IPS-18a (cell line): ENCODE results near the gene RCL1.

Experiments
- H3K27ac ChIP-seq: one replicate; pipeline ENCODE4 v1.5.1; 2013; ENCODE audit warnings: low read length
- H3K27me3 ChIP-seq: one replicate; pipeline ENCODE4 v1.6.1; 2013; ENCODE audit warnings: mild to moderate bottlenecking, low read length; ENCODE audit not compliant: control insufficient read depth, insufficient read depth
- H3K36me3 ChIP-seq: one replicate; pipeline ENCODE4 v1.6.1; 2013; ENCODE audit warnings: low read depth, low read length; ENCODE audit not compliant: control insufficient read depth
- H3K4me1 ChIP-seq: one replicate; pipeline ENCODE4 v1.6.1; 2013; ENCODE audit warnings: low read depth, low read length; ENCODE audit not compliant: control insufficient read depth
- H3K4me3 ChIP-seq: one replicate; pipeline ENCODE4 v1.5.1; 2013; ENCODE audit warnings: low read length
- H3K9ac ChIP-seq: one replicate; pipeline ENCODE4 v1.6.1; 2013; ENCODE audit warnings: mild to moderate bottlenecking, low read length, moderate library complexity
- H3K9me3 ChIP-seq: one replicate; pipeline ENCODE4 v1.6.1; 2013; ENCODE audit warnings: low read depth, low read length; ENCODE audit not compliant: control insufficient read depth

RCL1 gene

DNA sequence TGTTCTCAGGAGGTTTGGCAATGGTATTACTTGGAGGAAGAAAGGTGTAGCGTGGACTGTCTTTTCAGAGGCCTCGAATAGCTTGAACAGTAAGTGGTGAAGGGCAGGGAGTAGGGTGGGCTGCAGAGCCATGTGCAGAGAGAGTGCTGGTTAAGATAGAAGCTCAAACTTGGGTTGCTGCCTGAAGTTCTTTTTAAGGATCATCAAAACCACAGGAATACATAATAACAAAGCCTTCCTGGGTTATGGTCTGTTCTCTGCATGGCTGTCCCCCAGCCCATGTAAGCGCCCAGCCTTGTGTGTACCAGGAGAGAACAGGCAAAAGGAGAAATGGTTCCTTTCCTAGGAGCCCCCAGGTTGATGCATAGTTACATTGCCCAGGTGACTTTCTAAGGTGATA lies 43.9 kb downstream of the RCL1 start:
- Histone ChIP-seq H3K36me3 (peaks cover 17% of the 10 kb centered on the region), H3K27me3 (no peaks in the 10 kb centered on the region), H3K9ac (no peak overlapping the region), H3K4me1 (no peaks in the 10 kb centered on the region), H3K27ac (no peak overlapping the region), H3K4me3 (no peak overlapping the region), H3K9me3 (no peaks in the 10 kb centered on the region)

DNA sequence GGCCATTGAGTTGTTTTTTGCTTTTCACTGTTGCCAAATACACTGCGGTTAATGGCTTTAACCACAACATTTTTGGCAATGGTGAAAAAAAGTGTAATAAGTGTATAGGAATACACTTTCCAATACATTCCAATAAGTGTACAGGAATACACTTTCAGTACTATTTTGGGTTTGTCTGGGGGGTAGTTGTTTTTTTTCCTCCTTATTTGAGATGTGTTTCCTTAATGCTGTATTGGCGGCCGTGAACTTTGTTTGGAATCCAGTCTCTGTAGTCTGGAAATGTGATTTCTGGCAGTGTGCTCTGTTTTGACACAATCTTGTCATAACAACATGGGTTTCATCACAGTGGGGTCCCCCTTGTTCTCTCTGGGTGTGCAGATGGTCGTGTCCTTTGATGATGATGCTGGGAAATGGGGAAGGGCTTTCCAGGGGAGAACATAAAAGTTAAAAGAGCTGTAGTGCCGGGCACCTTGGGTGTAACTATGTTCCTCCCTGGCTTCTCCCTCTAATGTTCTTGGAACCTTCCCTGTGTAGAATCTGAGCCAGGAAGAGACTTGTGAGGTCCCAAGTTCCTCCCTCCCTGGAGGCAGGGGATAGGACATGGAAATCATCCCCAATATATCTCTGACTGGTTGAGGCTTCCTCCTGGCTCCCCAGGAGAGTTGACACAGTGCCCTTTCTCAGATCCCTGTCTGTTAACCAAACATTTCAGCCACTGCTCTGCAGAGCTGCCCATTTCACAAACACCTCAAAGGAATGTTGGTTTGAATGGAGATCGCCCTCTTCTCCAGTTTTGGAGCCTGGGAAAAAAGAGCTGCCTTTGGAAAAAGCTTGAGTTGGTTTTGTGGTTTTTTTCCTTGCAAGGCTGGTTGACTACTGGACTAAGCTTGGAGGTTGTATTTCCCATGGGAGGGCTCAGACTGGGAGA lies 44.8 kb downstream of the RCL1 start:
- Histone ChIP-seq H3K27me3 (no peaks in the 10 kb centered on the region), H3K9me3 (no peaks in the 10 kb centered on the region), H3K36me3 (peaks cover 20% of the 10 kb centered on the region), H3K27ac (no peak overlapping the region), H3K9ac (no peak overlapping the region), H3K4me3 (no peak overlapping the region), H3K4me1 (no peaks in the 10 kb centered on the region)

DNA sequence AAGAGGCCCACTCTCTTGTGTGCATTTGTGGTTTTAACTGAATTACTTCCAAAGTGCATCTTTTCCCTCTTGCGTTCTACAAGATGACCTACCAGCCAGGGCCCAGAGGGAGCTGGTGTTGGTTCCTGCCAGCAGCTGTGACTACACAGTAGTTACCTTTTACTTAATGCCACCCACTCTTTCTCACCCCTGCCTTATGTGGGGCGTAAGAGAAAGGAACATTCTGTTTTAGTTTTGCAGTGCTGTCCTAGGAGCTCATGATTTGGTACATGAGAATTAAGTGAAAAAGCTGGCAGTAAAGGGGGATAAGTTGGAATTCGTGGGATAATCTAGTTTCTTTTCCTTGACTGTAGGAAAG lies 45.4 kb downstream of the RCL1 start:
- no peak overlapping the region for H3K27ac ChIP-seq
- H3K4me1 ChIP-seq, result no peaks in the 10 kb centered on the region
- no peak overlapping the region for H3K4me3 ChIP-seq
- no peaks in the 10 kb centered on the region for H3K27me3 ChIP-seq
- no peak overlapping the region for H3K9ac ChIP-seq
- H3K9me3 ChIP-seq, result no peaks in the 10 kb centered on the region
- H3K36me3 ChIP-seq, result peaks cover 26% of the 10 kb centered on the region

DNA sequence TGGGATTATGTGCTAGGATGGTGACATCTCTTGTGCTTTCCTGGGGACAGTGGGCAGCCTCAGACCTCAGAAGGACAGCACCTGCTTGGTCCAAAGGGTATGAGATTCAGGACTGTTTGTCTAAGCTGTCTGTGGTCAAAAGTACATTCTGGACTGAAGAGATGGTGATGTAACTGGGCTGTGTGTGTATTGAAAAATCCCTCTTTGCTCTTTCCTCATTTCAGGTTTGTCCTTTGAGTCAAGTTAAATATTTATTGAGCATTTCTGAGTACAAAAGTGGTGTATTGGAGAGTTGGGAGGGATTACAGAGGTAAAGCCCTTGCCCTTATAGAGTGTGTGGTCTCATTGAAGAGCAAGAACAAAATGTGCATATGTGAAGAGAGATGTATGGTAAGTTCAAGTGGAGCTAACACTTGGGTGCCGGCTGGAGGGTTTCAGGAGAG lies 46.7 kb downstream of the RCL1 start:
- Histone ChIP-seq H3K9ac (no peak overlapping the region), H3K4me3 (no peak overlapping the region), H3K27ac (no peak overlapping the region), H3K9me3 (no peaks in the 10 kb centered on the region), H3K27me3 (no peaks in the 10 kb centered on the region), H3K36me3 (peaks cover 21% of the 10 kb centered on the region), H3K4me1 (no peaks in the 10 kb centered on the region)

DNA sequence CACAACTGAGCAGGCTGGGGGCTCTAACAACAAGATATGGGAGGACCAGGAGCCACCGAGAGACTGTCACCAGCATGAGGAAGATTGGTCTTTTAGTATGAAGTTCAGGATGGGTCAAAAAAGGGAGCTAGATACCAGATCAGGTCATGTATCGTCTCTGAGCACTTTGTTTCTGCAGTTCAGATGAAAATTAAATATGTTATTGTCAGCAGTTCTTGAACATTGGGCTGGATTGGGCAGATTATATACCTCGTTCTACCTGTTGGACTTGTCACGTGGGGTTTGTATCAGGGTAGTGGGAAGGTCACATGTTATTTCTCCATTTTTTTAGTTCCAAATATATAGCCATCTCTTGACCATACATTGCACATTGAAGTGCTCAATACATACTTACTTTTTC lies 47.3 kb downstream of the RCL1 start:
- no peaks in the 10 kb centered on the region for H3K27me3 ChIP-seq
- H3K9ac ChIP-seq, result no peak overlapping the region
- no peak overlapping the region for H3K4me3 ChIP-seq
- H3K27ac ChIP-seq, result no peak overlapping the region
- H3K9me3 ChIP-seq, result no peaks in the 10 kb centered on the region
- H3K4me1 ChIP-seq, result no peaks in the 10 kb centered on the region
- peaks cover 26% of the 10 kb centered on the region for H3K36me3 ChIP-seq

DNA sequence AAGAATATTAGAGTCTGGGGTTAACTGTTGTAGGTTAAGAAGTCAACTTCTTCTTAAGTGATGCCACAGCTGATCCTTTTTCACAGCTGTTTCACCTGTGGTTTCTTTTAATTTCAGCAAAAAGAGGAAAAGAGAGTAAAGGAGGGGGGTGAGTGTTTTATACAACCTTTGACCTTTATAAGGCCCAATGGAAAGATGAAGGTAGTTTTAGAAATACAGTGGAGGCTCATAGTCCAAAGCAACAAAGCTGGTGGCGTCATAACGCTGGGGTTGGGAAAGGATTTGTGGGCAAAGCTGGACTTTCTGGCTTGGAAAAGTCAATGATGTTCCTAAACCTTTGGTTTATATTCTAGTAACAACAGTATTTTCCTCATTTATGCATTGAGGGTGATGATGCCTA lies 49.5 kb downstream of the RCL1 start:
- H3K4me1 ChIP-seq, result no peaks in the 10 kb centered on the region
- no peak overlapping the region for H3K27ac ChIP-seq
- H3K9me3 ChIP-seq, result no peaks in the 10 kb centered on the region
- no peak overlapping the region for H3K9ac ChIP-seq
- no peak overlapping the region for H3K4me3 ChIP-seq
- H3K36me3 ChIP-seq, result peaks cover 32% of the 10 kb centered on the region
- H3K27me3 ChIP-seq, result no peaks in the 10 kb centered on the region

DNA sequence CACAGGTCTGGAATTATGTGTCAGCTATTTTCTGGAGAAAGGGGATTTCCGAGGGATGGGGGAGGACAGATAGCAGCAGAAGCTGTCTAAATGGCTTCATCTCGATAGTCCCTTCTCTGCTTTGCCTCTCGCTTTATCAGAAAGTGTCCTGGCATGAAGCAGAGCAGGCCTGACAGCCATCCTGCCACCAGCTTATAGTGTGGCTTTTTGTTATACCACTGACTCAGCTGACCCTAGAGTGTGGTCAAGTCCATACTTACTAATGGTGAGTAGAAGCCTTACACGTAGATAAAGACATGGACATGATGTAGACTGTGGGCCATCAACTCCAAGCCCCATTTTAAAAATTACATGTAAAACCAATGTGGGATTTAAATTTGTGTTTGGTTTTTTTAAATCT lies 50.0 kb downstream of the RCL1 start:
- H3K36me3 ChIP-seq, result peaks cover 32% of the 10 kb centered on the region
- no peaks in the 10 kb centered on the region for H3K27me3 ChIP-seq
- H3K9ac ChIP-seq, result no peak overlapping the region
- no peak overlapping the region for H3K27ac ChIP-seq
- no peak overlapping the region for H3K4me3 ChIP-seq
- H3K4me1 ChIP-seq, result no peaks in the 10 kb centered on the region
- H3K9me3 ChIP-seq, result no peaks in the 10 kb centered on the region

DNA sequence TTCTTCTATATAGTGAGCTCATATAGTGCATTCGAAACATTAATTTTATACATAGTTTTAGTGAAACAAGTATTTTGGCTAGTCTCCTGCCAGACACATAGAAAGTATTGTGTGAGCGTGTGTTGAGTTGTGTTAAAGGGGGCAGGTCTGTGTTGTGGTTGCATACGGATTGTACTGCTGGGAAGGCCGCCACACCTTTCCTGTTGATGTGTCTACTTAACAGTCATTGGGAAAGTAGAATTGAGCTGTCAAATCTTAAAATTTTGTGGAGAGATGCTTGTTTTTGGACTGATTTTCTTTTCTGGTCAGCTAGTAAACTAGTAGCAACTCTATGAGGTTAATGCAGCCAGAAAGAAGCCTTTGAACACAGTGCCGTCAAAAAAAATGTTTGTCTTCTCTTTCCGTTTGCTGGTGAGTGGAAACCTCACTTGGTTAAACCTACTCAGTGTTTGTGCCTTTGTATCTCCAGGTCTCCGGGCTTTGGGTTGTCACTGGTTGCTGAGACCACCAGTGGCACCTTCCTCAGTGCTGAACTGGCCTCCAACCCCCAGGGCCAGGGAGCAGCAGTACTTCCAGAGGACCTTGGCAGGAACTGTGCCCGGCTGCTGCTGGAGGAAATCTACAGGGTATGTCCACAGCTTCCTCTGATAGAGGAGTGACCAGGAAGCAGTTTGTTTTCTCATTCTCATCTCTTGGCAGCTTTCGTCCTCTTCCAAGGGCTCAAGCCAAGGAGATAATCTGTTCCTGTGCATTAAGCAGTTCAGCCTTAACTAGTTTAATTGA lies 51.5 kb downstream of the RCL1 start:
- Histone ChIP-seq H3K36me3 (peaks cover 34% of the 10 kb centered on the region), H3K9ac (no peak overlapping the region), H3K27ac (no peak overlapping the region), H3K4me1 (no peaks in the 10 kb centered on the region), H3K27me3 (no peaks in the 10 kb centered on the region), H3K4me3 (no peak overlapping the region), H3K9me3 (no peaks in the 10 kb centered on the region)

DNA sequence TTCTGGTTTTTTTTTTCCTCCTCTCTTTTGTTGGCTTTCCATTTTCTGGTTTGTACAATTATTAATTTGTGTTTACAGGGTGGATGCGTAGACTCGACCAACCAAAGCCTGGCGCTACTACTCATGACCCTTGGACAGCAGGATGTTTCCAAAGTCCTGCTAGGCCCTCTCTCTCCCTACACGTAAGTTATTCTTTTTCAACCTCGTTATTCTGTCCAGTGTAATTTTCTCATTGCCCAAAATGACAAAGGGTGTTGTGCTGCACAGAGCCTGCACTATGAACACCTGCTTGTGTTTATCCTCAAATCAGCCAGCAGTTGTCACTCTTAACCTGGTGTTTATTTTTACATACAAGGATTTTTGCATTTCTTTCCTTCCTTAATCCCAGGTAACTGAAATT lies 56.6 kb downstream of the RCL1 start:
- no peaks in the 10 kb centered on the region for H3K9me3 ChIP-seq
- H3K4me1 ChIP-seq, result no peaks in the 10 kb centered on the region
- no peak overlapping the region for H3K4me3 ChIP-seq
- no peaks in the 10 kb centered on the region for H3K27me3 ChIP-seq
- no peak overlapping the region for H3K27ac ChIP-seq
- peaks cover 44% of the 10 kb centered on the region for H3K36me3 ChIP-seq
- no peak overlapping the region for H3K9ac ChIP-seq

DNA sequence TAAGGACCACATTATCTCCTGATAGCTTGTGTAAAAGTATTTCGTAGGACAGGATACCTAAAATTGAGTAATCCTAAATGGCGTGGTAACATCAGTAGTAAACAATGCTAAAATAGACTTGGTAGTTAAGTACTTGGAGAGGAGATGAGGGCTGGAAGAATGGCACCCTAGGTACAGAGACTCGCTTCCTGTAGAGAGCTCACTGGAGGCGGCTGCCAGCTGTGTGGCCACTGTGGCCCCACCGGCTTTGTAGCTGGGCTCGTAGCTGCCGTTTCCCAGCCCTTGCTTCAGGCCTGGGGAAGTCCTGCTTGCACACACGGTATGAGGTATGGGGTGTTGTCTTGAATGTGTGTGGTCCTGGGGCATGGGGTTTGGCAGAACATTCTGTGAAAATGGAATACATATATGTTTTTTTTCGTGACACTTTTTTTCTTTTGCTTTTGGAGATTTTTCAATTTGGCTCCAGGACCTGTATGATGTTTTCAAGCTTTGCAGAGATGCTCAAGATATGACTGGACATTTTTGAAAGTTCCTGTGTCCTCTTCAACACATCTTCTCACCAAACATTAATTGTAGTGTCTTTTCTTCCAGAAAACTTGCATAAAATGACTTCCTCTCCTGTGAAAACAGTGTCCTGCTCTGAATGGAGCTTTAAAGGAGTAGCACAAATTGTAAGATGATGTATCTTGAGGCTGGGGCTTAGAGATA lies 58.0 kb downstream of the RCL1 start:
- peaks cover 30% of the 10 kb centered on the region for H3K36me3 ChIP-seq

DNA sequence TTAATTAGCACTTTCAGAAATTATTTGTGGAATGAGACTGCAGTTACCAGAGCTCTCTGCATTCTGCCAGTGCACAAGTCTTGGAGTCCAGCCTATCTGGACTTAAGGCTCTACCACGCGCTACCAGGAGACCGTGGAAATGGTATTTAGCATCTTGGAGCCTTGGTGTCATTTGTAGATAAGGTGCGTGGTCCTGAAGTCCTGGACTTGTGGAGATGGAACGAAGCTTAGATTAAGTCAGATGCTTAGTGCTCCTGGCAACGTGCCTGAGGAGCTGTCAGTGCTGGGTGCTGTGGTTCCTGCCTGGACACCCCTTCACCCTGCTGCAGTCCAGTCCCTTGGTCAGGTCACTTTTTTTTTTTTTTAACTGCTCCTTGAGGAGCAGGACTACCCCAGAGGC lies 59.7 kb downstream of the RCL1 start:
- H3K9ac ChIP-seq, result no peak overlapping the region
- peaks cover 28% of the 10 kb centered on the region for H3K36me3 ChIP-seq
- no peak overlapping the region for H3K27ac ChIP-seq
- H3K4me1 ChIP-seq, result no peaks in the 10 kb centered on the region
- no peaks in the 10 kb centered on the region for H3K27me3 ChIP-seq
- H3K4me3 ChIP-seq, result no peak overlapping the region
- no peaks in the 10 kb centered on the region for H3K9me3 ChIP-seq

More for the DNA sequence above, 58.0 kb downstream of the RCL1 start:
- no peak overlapping the region for H3K27ac ChIP-seq
- no peaks in the 10 kb centered on the region for H3K9me3 ChIP-seq
- H3K4me1 ChIP-seq, result no peaks in the 10 kb centered on the region
- H3K27me3 ChIP-seq, result no peaks in the 10 kb centered on the region
- H3K9ac ChIP-seq, result no peak overlapping the region
- no peak overlapping the region for H3K4me3 ChIP-seq
